Calu3 (cell line): ENCODE data around the gene ZNF169. TPM values are rescaled to one million over a fixed set of nuclear protein-coding genes. Genes with fewer than 3 reads are reported as not detected.
"Not testable (repeated sequence)": the region's sequence is repeated elsewhere in the genome, so short reads cannot be mapped to it uniquely, and the experiment has no call there.

ENCODE experiments used
- BruUV-seq: library from RNA; stranded (reverse); fragments of 400-500 nt; replicated peaks from 2 replicates; lab custom pipeline; 2021; lab: Mats Ljungman, UMichigan
- CTCF ChIA-PET: fragments of 300-600 bp; sonication (Branson Sonifier 250); formaldehyde crosslinking; loops from one replicate; lab custom pipeline; 2022; ENCODE audit warnings: antibody characterized with exemption; lab: Charles Lee
- DNase-seq: peaks from one replicate; pipeline ENCODE4 v3.0.0; 2022
- H3K27ac Mint-ChIP-seq: one replicate; pipeline ENCODE4 v1.8.0; 2022; ENCODE audit warnings: mixed read lengths; ENCODE audit not compliant: unreplicated experiment
- H3K27me3 Mint-ChIP-seq: one replicate; pipeline ENCODE4 v1.8.0; 2022; ENCODE audit warnings: mixed read lengths; ENCODE audit not compliant: unreplicated experiment
- H3K36me3 Mint-ChIP-seq: one replicate; pipeline ENCODE4 v1.8.0; 2022; ENCODE audit warnings: mild to moderate bottlenecking, moderate library complexity, mixed read lengths; ENCODE audit not compliant: insufficient read depth, unreplicated experiment
- H3K4me1 Mint-ChIP-seq: one replicate; pipeline ENCODE4 v1.8.0; 2022; ENCODE audit warnings: mild to moderate bottlenecking, low read depth, mixed read lengths; ENCODE audit not compliant: unreplicated experiment
- H3K4me3 Mint-ChIP-seq: one replicate; pipeline ENCODE4 v1.8.0; 2022; ENCODE audit warnings: mild to moderate bottlenecking, low read depth, moderate library complexity, mixed read lengths; ENCODE audit not compliant: unreplicated experiment
- H3K9me3 Mint-ChIP-seq: one replicate; pipeline ENCODE4 v1.8.0; 2022; ENCODE audit warnings: low read depth, mixed read lengths; ENCODE audit not compliant: unreplicated experiment
- intact Hi-C: fragments of 100-400 bp; cut with micrococcal nuclease; formaldehyde crosslinking; loops from one replicate; pipeline ENCODE4 v1.10.0; 2022; ENCODE audit not compliant: unreplicated experiment
- total RNA-seq: library from RNA; stranded (reverse); gene quantifications from 2 replicates; pipeline ENCODE4 v1.2.3, GENCODE V29; 2022

The ZNF169 gene
- total RNA-seq, 1 experiment from 2014 or later = 5.2 TPM

GRCh38 chr9:94341703-94342102, 82.6 kb downstream of the ZNF169 start:
- not testable (repeated sequence) for H3K9me3 Mint-ChIP-seq

DNA sequence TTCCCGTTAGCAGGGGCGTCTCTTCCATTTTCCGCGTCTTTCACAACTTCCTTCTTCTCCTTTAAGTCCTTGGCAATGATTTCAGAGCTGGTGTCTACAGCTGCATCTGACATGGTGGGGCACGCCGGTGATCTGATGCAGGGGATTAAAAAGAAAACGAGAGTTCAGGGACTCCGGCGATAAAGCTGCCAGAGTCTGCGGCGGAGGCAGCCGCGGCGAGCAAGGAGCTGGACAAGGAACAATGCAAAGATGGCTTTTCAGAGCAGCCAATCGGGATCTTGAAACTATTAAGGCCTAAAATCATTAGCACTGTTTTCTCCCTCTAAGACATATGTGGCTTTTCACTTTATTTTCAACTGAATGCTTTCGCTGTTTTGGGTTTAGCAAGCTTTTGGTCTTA, 88.4 kb downstream of the ZNF169 start:
- H3K27ac Mint-ChIP-seq, H3K36me3 Mint-ChIP-seq, BruUV-seq, H3K4me3 Mint-ChIP-seq, intact Hi-C loops, H3K4me1 Mint-ChIP-seq, H3K9me3 Mint-ChIP-seq, H3K27me3 Mint-ChIP-seq, DNase-seq, CTCF ChIA-PET: not testable (repeated sequence)

More at GRCh38 chr9:94341703-94342102, 82.6 kb downstream of the ZNF169 start:
- H3K4me1 Mint-ChIP-seq, H3K27ac Mint-ChIP-seq, CTCF ChIA-PET, H3K36me3 Mint-ChIP-seq, DNase-seq, H3K4me3 Mint-ChIP-seq, BruUV-seq, intact Hi-C loops, H3K27me3 Mint-ChIP-seq: not testable (repeated sequence)

- CTCF ChIA-PET, DNase-seq, H3K4me1 Mint-ChIP-seq, H3K27ac Mint-ChIP-seq, intact Hi-C loops, H3K4me3 Mint-ChIP-seq, BruUV-seq, H3K9me3 Mint-ChIP-seq, H3K27me3 Mint-ChIP-seq, H3K36me3 Mint-ChIP-seq: not testable (repeated sequence)
Observed at GRCh38 chr9:94348754-94349153, 89.7 kb downstream of the ZNF169 start.

Other genes with a start within 250 kb of the ZNF169 start
- 7.6 and 8.2 TPM in 2 replicates for gene PTPDC1, start 174.8 kb upstream of the ZNF169 start, total RNA-seq
- gene NUTM2F, start 69.3 kb downstream of the ZNF169 start, total RNA-seq = not detected in 2 replicates